MM.1S (cell line): ENCODE data around the gene ASMT.

Source experiments
- DNase-seq: peaks from one replicate; pipeline ENCODE4 v3.0.0-alpha.2; 2015
- H2AFZ ChIP-seq: fragments of 300-600 bp; sonication (generic); 2 replicates; pipeline ENCODE4 v1.6.0; 2016; ENCODE audit warnings: antibody characterized with exemption, low read length
- H3F3A ChIP-seq: fragments of 300-600 bp; sonication (generic); 2 replicates; pipeline ENCODE4 v1.6.1; 2016; ENCODE audit warnings: mild to moderate bottlenecking, antibody characterized with exemption, low read length, moderate library complexity, mixed read lengths; ENCODE audit not compliant: insufficient read depth
- H3K27ac ChIP-seq: fragments of 300-600 bp; sonication (generic); 2 replicates; pipeline ENCODE4 v1.5.1; 2016; ENCODE audit warnings: mild to moderate bottlenecking, low read length
- H3K27me3 ChIP-seq: fragments of 300-600 bp; sonication (generic); replicated peaks from 2 replicates; pipeline ENCODE4 v1.6.0; 2016; ENCODE audit warnings: low read length; ENCODE audit not compliant: insufficient read depth
- H3K36me3 ChIP-seq: fragments of 300-600 bp; sonication (generic); replicated peaks from 2 replicates; pipeline ENCODE4 v1.6.1; 2016; ENCODE audit warnings: mild to moderate bottlenecking, low read length, mixed read lengths; ENCODE audit not compliant: insufficient read depth
- H3K4me1 ChIP-seq: fragments of 300-600 bp; sonication (generic); 2 replicates; pipeline ENCODE4 v1.6.1; 2016; ENCODE audit warnings: low read length, mixed read lengths
- H3K4me2 ChIP-seq: fragments of 300-600 bp; sonication (generic); 2 replicates; pipeline ENCODE4 v1.6.0; 2016; ENCODE audit warnings: low read depth, low read length
- H3K4me3 ChIP-seq: fragments of 300-600 bp; sonication (generic); 2 replicates; pipeline ENCODE4 v1.5.1; 2016; ENCODE audit warnings: low read length, mixed read lengths
- H3K79me2 ChIP-seq: fragments of 300-600 bp; sonication (generic); 2 replicates; pipeline ENCODE4 v1.6.1; 2016; ENCODE audit warnings: mixed run types, low read length, mixed read lengths
- H3K9ac ChIP-seq: fragments of 300-600 bp; sonication (generic); 2 replicates; pipeline ENCODE4 v1.6.1; 2016; ENCODE audit warnings: low read length, mixed read lengths
- H3K9me2 ChIP-seq: fragments of 300-600 bp; sonication (generic); replicated peaks from 2 replicates; pipeline ENCODE4 v1.6.1; 2016; ENCODE audit warnings: mild to moderate bottlenecking, low read length, mixed read lengths; ENCODE audit not compliant: insufficient read depth
- H3K9me3 ChIP-seq: fragments of 300-600 bp; sonication (generic); replicated peaks from 2 replicates; pipeline ENCODE4 v1.6.1; 2016; ENCODE audit warnings: mild to moderate bottlenecking, low read length, mixed read lengths; ENCODE audit not compliant: insufficient read depth
- H4K20me1 ChIP-seq: fragments of 300-600 bp; sonication (generic); 2 replicates; pipeline ENCODE4 v1.6.1; 2016; ENCODE audit warnings: mild to moderate bottlenecking, low read length, moderate library complexity, mixed read lengths; ENCODE audit not compliant: insufficient read depth
- EZH2 ChIP-seq: fragments of 300-600 bp; sonication (generic); optimal IDR thresholded peaks from 2 replicates; pipeline ENCODE3; 2017; ENCODE audit warnings: low read depth, mild to moderate bottlenecking, antibody characterized with exemption, low read length, mixed read lengths
- EZH2phosphoT487 ChIP-seq: fragments of 300-600 bp; sonication (generic); IDR thresholded peaks from 2 replicates; pipeline ENCODE4 v1.6.1; 2018; ENCODE audit warnings: antibody characterized with exemption, low read length
- TF ChIP-seq, protein P1 (sequence below): fragments of 300-600 bp; sonication (generic); IDR thresholded peaks from 2 replicates; pipeline ENCODE4 v1.5.1; 2016; ENCODE audit warnings: antibody characterized with exemption, low read length, mixed read lengths

Gene ASMT

DNA sequence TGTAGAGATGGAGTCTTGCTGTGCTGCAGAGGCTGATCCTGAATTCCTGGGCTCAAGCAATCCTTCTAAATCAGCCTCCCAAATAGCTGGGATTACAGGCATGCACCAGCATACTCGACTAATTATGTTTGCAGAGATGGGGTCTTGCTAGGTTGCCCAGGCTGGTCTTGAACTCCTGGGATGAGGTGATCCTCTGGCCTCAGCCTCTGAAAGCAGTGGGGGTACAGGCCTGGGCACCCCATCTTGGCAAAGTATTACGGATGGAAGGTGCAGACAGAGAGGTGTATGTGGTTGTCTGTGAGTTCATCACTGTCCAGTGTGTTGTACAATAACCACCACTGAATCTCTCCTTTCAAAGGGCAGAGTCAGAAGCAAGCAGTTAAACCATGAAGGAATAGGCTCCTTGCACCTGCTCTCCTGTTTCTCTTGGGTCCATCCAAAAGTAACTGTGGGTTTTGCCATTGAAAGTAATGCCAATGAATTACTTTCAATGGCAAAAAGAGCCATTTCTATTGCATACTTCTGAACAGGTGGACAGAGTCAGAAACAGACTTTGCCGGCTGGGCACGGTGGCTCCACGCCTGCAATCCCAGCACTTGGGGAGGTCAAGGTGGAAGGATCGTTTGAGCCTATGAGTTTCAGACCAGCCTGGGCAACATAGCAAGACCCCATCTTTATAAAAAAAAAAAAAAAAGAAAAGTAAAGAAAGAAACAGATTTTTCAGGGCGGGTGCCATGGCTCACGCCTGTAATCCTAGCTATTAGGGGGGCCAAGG lies 30.4 kb upstream of the ASMT start:
- no peak overlapping the region for H2AFZ ChIP-seq
- no peak overlapping the region for H3K4me2 ChIP-seq
- DNase-seq: no peak
- no peaks in the 10 kb centered on the region for H3K36me3 ChIP-seq
- H4K20me1 ChIP-seq: no peaks in the 10 kb centered on the region
- no peaks in the 10 kb centered on the region for H3K9me3 ChIP-seq
- peak overlapping the region; percentile 49 for H3K27ac ChIP-seq
- no peaks in the 10 kb centered on the region for H3K9me2 ChIP-seq
- H3K4me3 ChIP-seq: no peak overlapping the region
- H3F3A ChIP-seq: peaks cover 10% of the 10 kb centered on the region
- H3K4me1 ChIP-seq: peaks cover 12% of the 10 kb centered on the region
- H3K79me2 ChIP-seq: no peaks in the 10 kb centered on the region
- no peak for TF ChIP-seq EZH2phosphoT487
- TF ChIP-seq EZH2: no peak
- TF ChIP-seq, protein P1, sequence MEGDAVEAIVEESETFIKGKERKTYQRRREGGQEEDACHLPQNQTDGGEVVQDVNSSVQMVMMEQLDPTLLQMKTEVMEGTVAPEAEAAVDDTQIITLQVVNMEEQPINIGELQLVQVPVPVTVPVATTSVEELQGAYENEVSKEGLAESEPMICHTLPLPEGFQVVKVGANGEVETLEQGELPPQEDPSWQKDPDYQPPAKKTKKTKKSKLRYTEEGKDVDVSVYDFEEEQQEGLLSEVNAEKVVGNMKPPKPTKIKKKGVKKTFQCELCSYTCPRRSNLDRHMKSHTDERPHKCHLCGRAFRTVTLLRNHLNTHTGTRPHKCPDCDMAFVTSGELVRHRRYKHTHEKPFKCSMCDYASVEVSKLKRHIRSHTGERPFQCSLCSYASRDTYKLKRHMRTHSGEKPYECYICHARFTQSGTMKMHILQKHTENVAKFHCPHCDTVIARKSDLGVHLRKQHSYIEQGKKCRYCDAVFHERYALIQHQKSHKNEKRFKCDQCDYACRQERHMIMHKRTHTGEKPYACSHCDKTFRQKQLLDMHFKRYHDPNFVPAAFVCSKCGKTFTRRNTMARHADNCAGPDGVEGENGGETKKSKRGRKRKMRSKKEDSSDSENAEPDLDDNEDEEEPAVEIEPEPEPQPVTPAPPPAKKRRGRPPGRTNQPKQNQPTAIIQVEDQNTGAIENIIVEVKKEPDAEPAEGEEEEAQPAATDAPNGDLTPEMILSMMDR: no peak
- no peaks in the 10 kb centered on the region for H3K27me3 ChIP-seq
- H3K9ac ChIP-seq: no peak overlapping the region

DNA sequence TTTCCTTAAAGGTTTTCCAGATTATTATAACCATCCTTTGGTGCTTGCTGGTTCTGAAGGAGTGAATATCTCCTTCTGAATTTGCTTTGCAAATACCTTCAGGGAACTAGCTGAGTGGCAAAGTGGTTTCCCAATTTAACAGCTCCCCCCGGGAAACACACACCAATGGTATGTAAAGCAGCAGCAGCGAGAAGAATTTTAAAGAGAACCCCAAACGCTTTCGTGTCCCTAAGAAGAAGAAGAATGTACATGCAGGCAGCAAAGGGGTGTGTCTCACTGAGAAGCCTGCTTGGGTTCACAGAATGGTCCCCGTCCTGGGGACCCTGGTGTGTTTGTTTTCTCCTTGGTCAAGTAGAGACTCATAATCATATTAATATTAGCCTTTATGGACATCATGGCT lies 27.7 kb upstream of the ASMT start:
- H3K79me2 ChIP-seq: peaks cover 5% of the 10 kb centered on the region
- H3K9me3 ChIP-seq: no peaks in the 10 kb centered on the region
- peak overlapping the region; percentile 58; the same call in 1 of the 2 replicates for H3K27ac ChIP-seq
- no peak overlapping the region for H3K4me3 ChIP-seq
- H4K20me1 ChIP-seq: no peaks in the 10 kb centered on the region
- H3K4me1 ChIP-seq: peaks cover 12% of the 10 kb centered on the region
- no peaks in the 10 kb centered on the region for H3K27me3 ChIP-seq
- H3K9ac ChIP-seq: peak overlapping the region; percentile 14; the same call in 1 of the 2 replicates
- TF ChIP-seq EZH2phosphoT487 (no peak), EZH2 (no peak)
- TF ChIP-seq, protein P1: no peak
- H3K4me2 ChIP-seq: peak overlapping the region; percentile 23; the same call in 1 of the 2 replicates
- H2AFZ ChIP-seq: peak overlapping the region; percentile 46
- H3F3A ChIP-seq: peaks cover 10% of the 10 kb centered on the region
- H3K36me3 ChIP-seq: no peaks in the 10 kb centered on the region
- H3K9me2 ChIP-seq: no peaks in the 10 kb centered on the region
- DNase-seq: peak; percentile 13

DNA sequence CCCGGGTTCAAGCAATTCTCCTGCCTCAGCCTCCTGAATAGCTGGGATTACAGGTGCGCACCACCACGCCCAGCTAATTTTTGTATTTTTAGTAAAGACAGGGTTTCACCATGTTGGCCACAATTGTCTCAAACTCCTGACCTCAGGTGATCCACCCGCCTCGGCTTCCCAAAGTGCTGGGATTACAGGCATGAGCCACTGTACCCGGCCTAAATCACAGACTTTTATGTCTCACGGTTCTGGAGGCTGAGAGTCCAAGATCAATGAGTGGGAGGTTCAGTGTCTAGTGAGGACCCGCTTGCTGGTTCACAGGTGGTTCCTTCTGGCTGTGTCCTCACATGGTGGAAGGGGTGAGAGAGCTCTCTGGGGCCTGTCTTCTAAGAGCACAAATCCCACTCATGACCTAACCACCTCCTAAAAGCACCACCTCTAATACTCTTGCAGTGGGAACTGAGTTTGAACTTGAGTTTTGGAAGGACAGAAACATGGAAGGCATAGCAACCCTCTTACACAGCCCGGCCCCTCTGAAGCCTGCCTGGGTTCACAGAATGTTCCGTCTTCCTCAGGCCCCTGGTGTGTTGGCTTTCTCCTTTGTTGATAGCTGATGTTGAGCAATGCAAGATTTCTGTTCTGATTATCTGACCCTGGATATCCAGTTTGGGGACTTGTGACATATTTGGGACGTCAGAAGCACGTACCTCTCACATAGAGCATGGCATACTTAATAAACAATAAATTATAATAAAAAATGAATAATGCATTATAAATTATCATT lies 25.3 kb upstream of the ASMT start:
- TF ChIP-seq EZH2: no peak
- TF ChIP-seq, protein P1: no peak
- TF ChIP-seq EZH2phosphoT487: no peak
- peaks cover 8% of the 10 kb centered on the region for H3K4me1 ChIP-seq
- H3K9me2 ChIP-seq: no peaks in the 10 kb centered on the region
- no peak overlapping the region for H3K9ac ChIP-seq
- no peak overlapping the region for H3K27ac ChIP-seq
- no peaks in the 10 kb centered on the region for H3K9me3 ChIP-seq
- H3K36me3 ChIP-seq: peaks cover 2% of the 10 kb centered on the region; the same call in 1 of the 2 replicates
- H3K27me3 ChIP-seq: no peaks in the 10 kb centered on the region
- H3K4me3 ChIP-seq: no peak overlapping the region
- no peak overlapping the region for H2AFZ ChIP-seq
- H3K4me2 ChIP-seq: no peak overlapping the region
- H3K79me2 ChIP-seq: peaks cover 28% of the 10 kb centered on the region
- H4K20me1 ChIP-seq: 0 out of 2 replicates have a peak, but pooled peaks cover 3% of the 10 kb centered on the region
- peaks cover 6% of the 10 kb centered on the region for H3F3A ChIP-seq
- DNase-seq: no peak
